Choroid plexus epithelial cell (primary cell): ENCODE data around the gene URB1.
"Not testable (repeated sequence)": the region's sequence is repeated elsewhere in the genome, so short reads cannot be mapped to it uniquely, and the experiment has no call there.

Experiments
- DNase-seq: peaks from one replicate; pipeline ENCODE4 v3.0.0-alpha.2; 2010; ENCODE audit warnings: low read depth
- H3K4me3 ChIP-seq: 2 replicates; pipeline ENCODE4 v1.5.1; 2011; ENCODE audit warnings: low read depth, mild to moderate bottlenecking, control low read depth, low read length, moderate library complexity
- CTCF ChIP-seq: conservative IDR thresholded peaks from 2 replicates; pipeline ENCODE4 v1.5.1; 2011; ENCODE audit warnings: low read depth, mild to moderate bottlenecking, control low read depth, inconsistent platforms, low read length, moderate library complexity

Gene URB1

GRCh38 chr21:32392880-32393676, at the start of gene URB1:
Gene URB1, minus strand, starts transcription at chr21:32393012. Its CDS starts 102 bp downstream, at chr21:32392910.
- DNase-seq, result peak; percentile 86

GRCh38 chr21:32437729-32438128, 44.9 kb upstream of the URB1 start:
- DNase-seq, result no peak
- TF ChIP-seq CTCF, result no peak
- no peak overlapping the region for H3K4me3 ChIP-seq

More at GRCh38 chr21:32392880-32393676, at the start of gene URB1:
- H3K4me3 ChIP-seq, result peak within 1 kb of the TSS; percentile 99
- TF ChIP-seq CTCF, result no peak

GRCh38 chr21:32432982-32433660, 40.3 kb upstream of the URB1 start:
- H3K4me3 ChIP-seq, DNase-seq: not testable (repeated sequence)

GRCh38 chr21:32427958-32428623, 35.3 kb upstream of the URB1 start:
- DNase-seq, result no peak
- H3K4me3 ChIP-seq, result no peak overlapping the region
- no peak for TF ChIP-seq CTCF

GRCh38 chr21:32426592-32427051, 33.8 kb upstream of the URB1 start:
- no peak for TF ChIP-seq CTCF
- no peak for DNase-seq
- no peak overlapping the region for H3K4me3 ChIP-seq

- no peak for DNase-seq
- H3K4me3 ChIP-seq, result no peak overlapping the region
- no peak for TF ChIP-seq CTCF
Measured at GRCh38 chr21:32426066-32426465, 33.3 kb upstream of the URB1 start.

- no peak overlapping the region for H3K4me3 ChIP-seq
- no peak for DNase-seq
- TF ChIP-seq CTCF, result no peak
Measured at GRCh38 chr21:32425628-32426027, 32.8 kb upstream of the URB1 start.
